Measurements from ENCODE around the gene DPF3. TPM values are rescaled to one million over a fixed set of nuclear protein-coding genes. Genes with fewer than 3 reads are reported as not detected.

DPF3 gene
- total and polyA plus RNA-seq, 7 experiments from 2014 or later = 0.07 to 5.5 (median 0.57) TPM; not detected in 1

DNA sequence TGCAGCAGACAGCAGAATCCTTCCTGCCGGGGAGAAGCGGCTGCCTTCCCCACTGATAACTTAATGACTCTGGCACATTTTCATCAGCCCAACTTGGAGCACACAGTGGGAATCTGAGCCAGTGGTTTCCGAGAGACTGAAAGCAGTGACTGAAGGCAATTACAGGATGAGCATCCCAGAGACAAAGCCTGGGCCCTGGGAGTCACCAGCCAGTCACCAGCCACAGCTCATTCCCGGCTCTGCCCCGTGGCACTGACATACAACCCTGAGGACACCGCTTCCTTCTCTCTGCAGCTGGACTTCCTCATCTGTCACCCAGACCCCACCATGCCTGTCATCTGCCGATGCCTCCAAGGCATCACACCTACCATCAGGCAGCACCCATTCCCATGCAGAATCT is 192.3 kb downstream of the DPF3 start:
- ChIA-PET POLR2A (no interaction called here), CTCF (no interaction called here)
- Histone ChIP-seq H3K27me3 (ENCODE audit: control insufficient read depth in 2 of 2, insufficient read depth in 2 of 2, low read length in 2 of 2) (no peaks in the 10 kb centered on the region), H3K4me3 (ENCODE audit: low read length) (no peak overlapping the region), H3K4me1 (ENCODE audit: control insufficient read depth in 2 of 2, insufficient read depth in 2 of 2, low read length in 2 of 2) (no peaks in the 10 kb centered on the region), H3K9me3 (ENCODE audit: control insufficient read depth in 2 of 3, low read length in 3 of 3) (no peaks in the 10 kb centered on the region), H3K27ac (ENCODE audit: low read depth, low read length) (no peak overlapping the region), H3K36me3 (ENCODE audit: control insufficient read depth in 2 of 3, insufficient read depth in 3 of 3, low read length in 3 of 3) (no peaks in the 10 kb centered on the region)
- H3K27ac Mint-ChIP-seq = no peak overlapping the region
- H3K36me3 Mint-ChIP-seq = peaks cover 0 to 3% (median 0%) of the 10 kb centered on the region in 5 donors
- peaks cover 0 to 21% (median 0%) of the 10 kb centered on the region in 7 donors for H3K4me1 Mint-ChIP-seq
- no peak overlapping the region for H3K4me3 Mint-ChIP-seq
- no peak for ATAC-seq
- no peak for DNase-seq
- H3K27me3 Mint-ChIP-seq = peaks cover 0 to 4% (median 0%) of the 10 kb centered on the region in 5 donors
- H3K9me3 Mint-ChIP-seq = peaks cover 0 to 2% (median 0%) of the 10 kb centered on the region in 11 donors
- intact Hi-C loops (cut with micrococcal nuclease) = no loop called here

DNA sequence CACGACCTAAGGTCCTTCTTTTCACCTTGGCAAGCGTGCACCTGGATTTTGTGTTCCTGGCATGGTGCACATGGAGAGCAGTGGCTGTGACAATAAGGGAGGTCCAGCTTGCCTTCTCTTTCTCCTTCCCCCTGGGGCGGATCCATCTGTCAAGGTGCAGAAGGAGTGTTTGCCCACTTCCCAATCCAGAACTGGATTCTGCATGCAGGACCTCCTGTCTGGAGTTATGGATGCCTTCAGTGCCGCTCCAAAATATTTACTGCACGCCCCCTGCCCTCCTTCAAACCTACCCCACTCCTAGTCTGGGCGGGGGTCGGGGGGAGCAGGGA is 192.7 kb downstream of the DPF3 start:
- Mint-ChIP-seq H3K4me1 (peaks cover 0 to 19% (median 0%) of the 10 kb centered on the region in 7 donors), H3K9me3 (peaks cover 0 to 2% (median 0%) of the 10 kb centered on the region in 11 donors), H3K27ac (no peak overlapping the region), H3K27me3 (peaks cover 0 to 4% (median 0%) of the 10 kb centered on the region in 5 donors), H3K4me3 (no peak overlapping the region), H3K36me3 (peaks cover 0 to 3% (median 0%) of the 10 kb centered on the region in 5 donors)
- ATAC-seq (no peak), DNase-seq (no peak)
- Histone ChIP-seq H3K9me3 (ENCODE audit: control insufficient read depth in 2 of 3, low read length in 3 of 3) (no peaks in the 10 kb centered on the region), H3K27me3 (ENCODE audit: control insufficient read depth in 2 of 2, insufficient read depth in 2 of 2, low read length in 2 of 2) (no peaks in the 10 kb centered on the region), H3K27ac (ENCODE audit: low read depth, low read length) (no peak overlapping the region), H3K4me1 (ENCODE audit: control insufficient read depth in 2 of 2, insufficient read depth in 2 of 2, low read length in 2 of 2) (no peaks in the 10 kb centered on the region), H3K36me3 (ENCODE audit: control insufficient read depth in 2 of 3, insufficient read depth in 3 of 3, low read length in 3 of 3) (no peaks in the 10 kb centered on the region), H3K4me3 (ENCODE audit: low read length) (no peak overlapping the region)
- ChIA-PET POLR2A (no interaction called here), CTCF (no interaction called here)
- intact Hi-C loops (cut with micrococcal nuclease) = no loop called here

DNA sequence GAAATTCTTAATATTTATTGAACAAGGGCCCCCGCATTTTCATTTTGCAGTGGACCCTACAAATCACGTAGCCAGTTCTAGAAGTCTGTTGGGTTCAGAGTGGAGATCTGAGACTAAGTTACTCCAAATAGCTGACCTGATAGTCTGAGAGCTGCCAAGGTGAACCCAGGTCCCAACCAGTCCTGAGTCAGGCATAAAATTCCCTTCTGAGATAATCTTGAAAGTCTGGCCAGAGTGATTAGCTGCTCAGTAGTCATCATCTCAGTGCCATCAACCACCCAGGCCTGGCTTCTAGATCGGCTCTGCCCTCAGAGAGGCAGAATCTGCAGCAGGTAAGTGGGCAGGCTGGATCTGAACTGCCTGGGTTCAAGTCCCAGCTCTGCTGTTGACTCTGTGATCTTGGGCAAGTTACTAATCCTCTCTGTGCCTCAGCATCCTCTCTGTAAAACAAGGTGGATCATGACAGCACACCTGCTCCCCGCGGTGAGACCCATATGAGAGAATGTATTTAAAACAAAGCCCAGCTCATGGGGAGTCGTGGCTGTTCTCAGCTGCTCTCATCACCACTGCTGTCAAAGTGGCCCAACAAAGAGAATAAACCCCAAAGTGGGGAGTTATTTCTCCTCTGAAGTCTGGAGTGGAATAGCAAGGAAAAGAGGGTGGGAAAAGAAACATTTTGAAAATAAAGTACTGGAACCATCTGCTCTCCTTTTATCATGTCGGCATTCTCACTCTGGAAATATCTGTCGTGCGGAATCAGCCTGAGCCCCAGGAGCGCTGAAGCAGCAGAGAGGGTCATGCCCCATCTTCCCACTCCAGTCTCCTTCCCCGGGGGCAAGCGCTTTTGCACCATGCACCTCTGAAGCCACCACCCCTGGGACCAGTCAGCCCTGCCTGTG is 193.3 kb downstream of the DPF3 start:
- Histone ChIP-seq H3K27ac (ENCODE audit: low read depth, low read length) (no peak overlapping the region), H3K4me1 (ENCODE audit: control insufficient read depth in 2 of 2, insufficient read depth in 2 of 2, low read length in 2 of 2) (no peaks in the 10 kb centered on the region), H3K36me3 (ENCODE audit: control insufficient read depth in 2 of 3, insufficient read depth in 3 of 3, low read length in 3 of 3) (no peaks in the 10 kb centered on the region), H3K9me3 (ENCODE audit: control insufficient read depth in 2 of 3, low read length in 3 of 3) (no peaks in the 10 kb centered on the region), H3K4me3 (ENCODE audit: low read length) (no peak overlapping the region), H3K27me3 (ENCODE audit: control insufficient read depth in 2 of 2, insufficient read depth in 2 of 2, low read length in 2 of 2) (no peaks in the 10 kb centered on the region)
- H3K4me1 Mint-ChIP-seq = peaks cover 0 to 14% (median 0%) of the 10 kb centered on the region in 7 donors
- peaks cover 0 to 2% (median 0%) of the 10 kb centered on the region in 11 donors for H3K9me3 Mint-ChIP-seq
- intact Hi-C loops (cut with micrococcal nuclease) = no loop called here
- DNase-seq = no peak
- H3K4me3 Mint-ChIP-seq = no peak overlapping the region
- ChIA-PET POLR2A (no interaction called here), CTCF (no interaction called here)
- H3K27me3 Mint-ChIP-seq = peaks cover 0 to 3% (median 0%) of the 10 kb centered on the region in 5 donors
- no peak overlapping the region for H3K27ac Mint-ChIP-seq
- peaks cover 0 to 3% (median 0%) of the 10 kb centered on the region in 5 donors for H3K36me3 Mint-ChIP-seq
- no peak for ATAC-seq

DNA sequence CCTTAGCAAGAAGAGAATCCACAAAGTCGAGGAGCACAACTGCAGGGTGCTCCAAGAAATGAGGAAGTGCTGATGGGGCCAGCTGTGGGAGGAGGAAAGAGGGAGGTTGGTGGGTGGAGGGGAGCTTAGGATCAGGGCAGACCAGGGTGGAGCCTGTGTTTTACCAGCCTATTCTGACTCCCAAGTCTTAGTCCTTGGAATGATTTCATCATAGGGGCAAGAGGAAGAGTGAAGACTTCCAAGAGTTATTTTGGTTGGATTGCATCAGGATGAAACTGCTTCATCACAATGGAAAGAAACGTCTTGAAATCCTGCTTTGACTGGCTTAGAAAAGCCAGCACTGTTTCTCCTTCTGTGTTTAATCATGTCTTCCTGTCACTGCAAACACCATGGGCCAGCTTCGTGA is 194.0 kb downstream of the DPF3 start:
- intact Hi-C loops (cut with micrococcal nuclease) = no loop called here
- POLR2A ChIA-PET = no interaction called here

DNA sequence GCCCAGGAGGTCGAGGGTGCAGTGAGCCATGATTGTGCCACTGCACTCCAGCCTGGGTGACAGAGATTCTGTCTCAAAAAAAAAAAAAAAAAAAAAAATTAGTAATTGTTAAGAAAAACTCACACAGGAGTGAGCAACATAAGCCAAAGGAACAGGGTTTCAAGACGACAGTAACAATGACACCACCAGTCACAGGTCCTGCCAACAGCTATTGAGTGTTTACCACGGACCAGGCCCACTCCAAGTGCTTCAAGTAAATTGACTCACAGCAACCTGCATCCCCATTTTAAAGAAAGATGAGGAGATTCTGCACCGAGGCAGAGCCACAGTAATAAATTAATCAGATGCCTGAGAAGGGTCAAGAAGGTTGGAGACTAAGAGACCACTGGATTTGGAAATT is 194.5 kb downstream of the DPF3 start:
- Histone ChIP-seq H3K4me1 (ENCODE audit: control insufficient read depth in 2 of 2, insufficient read depth in 2 of 2, low read length in 2 of 2) (no peaks in the 10 kb centered on the region), H3K9me3 (ENCODE audit: control insufficient read depth in 2 of 3, low read length in 3 of 3) (no peaks in the 10 kb centered on the region), H3K27me3 (ENCODE audit: control insufficient read depth in 2 of 2, insufficient read depth in 2 of 2, low read length in 2 of 2) (no peaks in the 10 kb centered on the region), H3K27ac (ENCODE audit: low read depth, low read length) (no peak overlapping the region), H3K36me3 (ENCODE audit: control insufficient read depth in 2 of 3, insufficient read depth in 3 of 3, low read length in 3 of 3) (no peaks in the 10 kb centered on the region), H3K4me3 (ENCODE audit: low read length) (no peak overlapping the region)
- Mint-ChIP-seq H3K9me3 (peaks cover 0 to 2% (median 0%) of the 10 kb centered on the region in 11 donors), H3K4me1 (peaks cover 0 to 8% (median 0%) of the 10 kb centered on the region in 7 donors), H3K27ac (no peak overlapping the region), H3K4me3 (no peak overlapping the region), H3K36me3 (peaks cover 0 to 3% (median 0%) of the 10 kb centered on the region in 5 donors), H3K27me3 (peaks cover 0 to 3% (median 0%) of the 10 kb centered on the region in 5 donors)
- DNase-seq = no peak
- ATAC-seq = peak; percentile 16
- POLR2A ChIA-PET = no interaction called here
- CTCF ChIA-PET = no interaction called here
- intact Hi-C loops (cut with micrococcal nuclease) = no loop called here

More for the DNA sequence above, 194.0 kb downstream of the DPF3 start:
- Mint-ChIP-seq H3K27me3 (peaks cover 0 to 3% (median 0%) of the 10 kb centered on the region in 5 donors), H3K9me3 (peaks cover 0 to 2% (median 0%) of the 10 kb centered on the region in 11 donors), H3K4me3 (no peak overlapping the region), H3K27ac (no peak overlapping the region), H3K4me1 (peaks cover 0 to 12% (median 0%) of the 10 kb centered on the region in 7 donors), H3K36me3 (peaks cover 0 to 3% (median 0%) of the 10 kb centered on the region in 5 donors)
- no peak overlapping the region for H3K27ac ChIP-seq (ENCODE audit: low read depth, low read length)
- H3K4me1 ChIP-seq (ENCODE audit: control insufficient read depth in 2 of 2, insufficient read depth in 2 of 2, low read length in 2 of 2) = no peaks in the 10 kb centered on the region
- H3K36me3 ChIP-seq (ENCODE audit: control insufficient read depth in 2 of 3, insufficient read depth in 3 of 3, low read length in 3 of 3) = no peaks in the 10 kb centered on the region
- CTCF ChIA-PET = no interaction called here
- no peaks in the 10 kb centered on the region for H3K27me3 ChIP-seq (ENCODE audit: control insufficient read depth in 2 of 2, insufficient read depth in 2 of 2, low read length in 2 of 2)
- ATAC-seq (peak; percentile 51), DNase-seq (no peak)
- H3K9me3 ChIP-seq (ENCODE audit: control insufficient read depth in 2 of 3, low read length in 3 of 3) = no peaks in the 10 kb centered on the region
- no peak overlapping the region for H3K4me3 ChIP-seq (ENCODE audit: low read length)

DNA sequence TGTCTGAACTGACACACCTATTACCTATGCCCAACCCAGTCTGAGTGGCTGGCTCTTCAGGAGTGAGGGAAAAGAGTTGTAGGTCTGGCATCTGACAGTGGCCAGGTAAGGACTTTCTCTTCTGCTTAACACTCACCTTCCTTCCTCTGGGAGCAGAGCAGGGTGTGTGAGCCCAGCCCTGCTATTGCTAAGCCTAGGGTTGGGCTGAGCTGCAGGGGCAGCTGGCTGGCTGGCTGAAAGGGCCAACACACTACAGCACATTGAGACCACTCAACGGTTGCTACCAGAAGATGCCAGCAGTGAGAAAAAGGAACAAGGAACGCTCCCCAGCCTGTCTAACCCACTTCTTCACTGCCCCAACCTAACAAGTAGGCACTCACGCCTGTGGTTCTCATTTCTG is 201.2 kb downstream of the DPF3 start:
- Mint-ChIP-seq H3K27me3 (peaks cover 0 to 4% (median 0%) of the 10 kb centered on the region in 5 donors), H3K27ac (no peak overlapping the region), H3K36me3 (peaks cover 0 to 23% (median 0%) of the 10 kb centered on the region in 5 donors), H3K4me3 (no peak overlapping the region), H3K9me3 (no peaks in the 10 kb centered on the region), H3K4me1 (peaks cover 0 to 3% (median 0%) of the 10 kb centered on the region in 7 donors)
- H3K9me3 ChIP-seq (ENCODE audit: control insufficient read depth in 2 of 3, low read length in 3 of 3) = no peaks in the 10 kb centered on the region
- DNase-seq = no peak
- H3K27me3 ChIP-seq (ENCODE audit: control insufficient read depth in 2 of 2, insufficient read depth in 2 of 2, low read length in 2 of 2) = no peaks in the 10 kb centered on the region
- H3K36me3 ChIP-seq (ENCODE audit: control insufficient read depth in 2 of 3, insufficient read depth in 3 of 3, low read length in 3 of 3) = no peaks in the 10 kb centered on the region
- H3K27ac ChIP-seq (ENCODE audit: low read depth, low read length) = no peak overlapping the region
- intact Hi-C loops (cut with micrococcal nuclease) = no loop called here
- ChIA-PET CTCF (no interaction called here), POLR2A (no interaction called here)
- H3K4me3 ChIP-seq (ENCODE audit: low read length) = no peak overlapping the region
- no peak for ATAC-seq
- no peaks in the 10 kb centered on the region for H3K4me1 ChIP-seq (ENCODE audit: control insufficient read depth in 2 of 2, insufficient read depth in 2 of 2, low read length in 2 of 2)

DNA sequence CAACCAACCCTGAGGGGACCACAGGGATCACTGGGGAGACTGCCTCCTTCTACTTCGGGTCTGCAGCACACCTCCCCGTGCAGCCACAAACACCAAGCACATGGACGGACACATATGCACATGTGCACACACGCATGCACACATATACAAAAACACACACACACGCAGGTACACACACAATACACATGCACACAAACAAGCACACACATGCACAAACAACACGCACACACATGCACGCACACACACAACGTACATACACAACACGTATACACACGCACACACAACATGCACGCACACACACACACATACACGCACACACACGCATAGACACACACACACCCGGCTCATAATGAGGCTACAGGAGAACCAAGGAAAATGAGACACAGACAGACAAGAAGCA is 203.6 kb downstream of the DPF3 start:
- intact Hi-C loops (cut with micrococcal nuclease) = no loop called here
- peaks cover 0 to 26% (median 0%) of the 10 kb centered on the region in 5 donors for H3K36me3 Mint-ChIP-seq
- H3K9me3 ChIP-seq (ENCODE audit: control insufficient read depth in 2 of 3, low read length in 3 of 3) = no peaks in the 10 kb centered on the region
- H3K4me3 Mint-ChIP-seq = no peak overlapping the region
- DNase-seq (no peak), ATAC-seq (no peak)
- CTCF ChIA-PET = no interaction called here
- peaks cover 0 to 3% (median 0%) of the 10 kb centered on the region in 7 donors for H3K4me1 Mint-ChIP-seq
- no peak overlapping the region for H3K27ac ChIP-seq (ENCODE audit: low read depth, low read length)
- H3K27me3 Mint-ChIP-seq = peaks cover 0 to 9% (median 0%) of the 10 kb centered on the region in 5 donors
- H3K4me3 ChIP-seq (ENCODE audit: low read length) = no peak overlapping the region
- no peaks in the 10 kb centered on the region for H3K36me3 ChIP-seq (ENCODE audit: control insufficient read depth in 2 of 3, insufficient read depth in 3 of 3, low read length in 3 of 3)
- H3K27ac Mint-ChIP-seq = no peak overlapping the region
- no peaks in the 10 kb centered on the region for H3K4me1 ChIP-seq (ENCODE audit: control insufficient read depth in 2 of 2, insufficient read depth in 2 of 2, low read length in 2 of 2)
- POLR2A ChIA-PET = no interaction called here
- H3K9me3 Mint-ChIP-seq = no peaks in the 10 kb centered on the region
- H3K27me3 ChIP-seq (ENCODE audit: control insufficient read depth in 2 of 2, insufficient read depth in 2 of 2, low read length in 2 of 2) = no peaks in the 10 kb centered on the region

All from naive thymus-derived CD4-positive, alpha-beta T cell (primary cell).